LoVo (cell line): ENCODE data around the gene S100A8.
A peak's percentile ranks its signal among the peaks of the same experiment; 100 is the strongest.
"Not testable (repeated sequence)": the region's sequence is repeated elsewhere in the genome, so short reads cannot be mapped to it uniquely, and the experiment has no call there.

ENCODE experiments used
- DNase-seq: peaks from one replicate; pipeline ENCODE4 v3.0.0-alpha.2; 2016; ENCODE audit warnings: low spot score

Gene S100A8

DNA sequence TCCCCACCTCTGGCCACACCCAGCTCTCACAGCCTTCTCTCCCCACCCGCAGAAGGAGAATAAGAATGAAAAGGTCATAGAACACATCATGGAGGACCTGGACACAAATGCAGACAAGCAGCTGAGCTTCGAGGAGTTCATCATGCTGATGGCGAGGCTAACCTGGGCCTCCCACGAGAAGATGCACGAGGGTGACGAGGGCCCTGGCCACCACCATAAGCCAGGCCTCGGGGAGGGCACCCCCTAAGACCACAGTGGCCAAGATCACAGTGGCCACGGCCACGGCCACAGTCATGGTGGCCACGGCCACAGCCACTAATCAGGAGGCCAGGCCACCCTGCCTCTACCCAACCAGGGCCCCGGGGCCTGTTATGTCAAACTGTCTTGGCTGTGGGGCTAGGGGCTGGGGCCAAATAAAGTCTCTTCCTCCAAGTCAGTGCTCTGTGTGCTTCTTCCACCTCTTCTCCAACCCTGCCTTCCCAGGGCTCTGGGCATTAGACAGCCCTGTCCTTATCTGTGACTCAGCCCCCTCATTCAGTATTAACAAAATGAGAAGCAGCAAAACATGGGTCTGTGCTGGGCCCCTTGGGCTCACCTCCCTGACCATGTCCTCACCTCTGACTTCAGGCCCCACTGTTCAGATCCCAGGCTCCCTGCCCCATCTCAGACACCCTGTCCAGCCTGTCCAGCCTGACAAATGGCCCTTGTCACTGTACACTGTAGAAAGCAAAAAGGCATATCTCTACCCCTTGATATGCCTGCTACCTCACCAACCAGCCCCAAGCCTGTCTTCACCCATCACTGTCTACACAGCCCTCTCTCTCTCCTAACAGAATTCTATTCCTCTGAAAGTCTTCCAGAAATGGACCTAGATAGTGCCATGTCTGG, 30.0 kb downstream of the S100A8 start:
- no peak for DNase-seq

DNA sequence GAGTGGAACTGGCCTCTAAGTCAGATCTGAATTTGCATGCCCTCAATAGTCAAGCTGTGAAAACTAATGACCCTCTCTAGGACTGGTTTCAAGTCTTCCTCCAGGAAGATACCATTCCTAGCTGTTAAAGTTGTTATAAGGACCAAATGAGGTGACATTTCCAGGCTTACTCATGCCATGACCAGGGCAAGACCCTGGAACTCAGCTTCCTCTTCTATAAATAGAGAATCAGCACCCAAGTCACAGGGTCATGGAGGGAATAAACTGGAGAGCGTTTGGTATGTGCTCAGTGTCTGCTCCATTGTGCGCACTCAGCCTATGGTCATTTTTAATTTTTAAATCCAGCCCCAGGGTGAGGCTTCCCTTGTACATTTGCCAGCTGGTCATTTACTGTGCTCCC, 30.7 kb downstream of the S100A8 start:
- no peak for DNase-seq

DNA sequence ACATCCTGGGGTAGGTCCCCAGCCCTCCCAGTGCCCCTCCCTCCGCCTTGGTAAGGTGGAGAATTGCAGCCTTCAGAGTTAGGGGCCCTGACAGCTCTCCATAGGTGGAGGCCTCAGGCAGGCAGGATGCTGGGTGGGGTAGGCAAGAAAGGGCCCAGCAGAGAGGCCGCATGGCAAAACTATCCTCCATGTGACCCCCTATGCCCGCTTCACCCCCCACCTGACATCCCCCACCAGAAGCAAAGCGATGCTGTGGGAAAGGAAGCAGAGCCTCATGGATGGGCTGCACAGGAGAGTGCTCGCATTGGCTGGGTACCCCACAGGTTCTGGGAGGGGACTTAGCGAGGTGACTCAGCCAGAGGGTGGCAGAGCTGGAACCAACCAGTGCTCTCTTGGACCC, 31.6 kb downstream of the S100A8 start:
- no peak for DNase-seq

- no peak for DNase-seq
Observed at GRCh38 chr1:153358691-153358975, 32.2 kb downstream of the S100A8 start.

- no peak for DNase-seq
Observed at GRCh38 chr1:153357853-153358690, 32.8 kb downstream of the S100A8 start, which contains the start of gene S100A9. TSS of gene S100A9 (plus strand) at chr1:153357854. CDS start at chr1:153358284, 430 bp downstream.

- DNase-seq, result no peak
Observed at GRCh38 chr1:153357076-153357852, 33.6 kb downstream of the S100A8 start.

- no peak for DNase-seq
Observed at GRCh38 chr1:153356392-153357075, 34.3 kb downstream of the S100A8 start.

- peak; percentile 43 for DNase-seq
Observed at GRCh38 chr1:153355445-153356071, 35.3 kb downstream of the S100A8 start.

GRCh38 chr1:153354515-153355193, 36.2 kb downstream of the S100A8 start:
- no peak for DNase-seq

DNA sequence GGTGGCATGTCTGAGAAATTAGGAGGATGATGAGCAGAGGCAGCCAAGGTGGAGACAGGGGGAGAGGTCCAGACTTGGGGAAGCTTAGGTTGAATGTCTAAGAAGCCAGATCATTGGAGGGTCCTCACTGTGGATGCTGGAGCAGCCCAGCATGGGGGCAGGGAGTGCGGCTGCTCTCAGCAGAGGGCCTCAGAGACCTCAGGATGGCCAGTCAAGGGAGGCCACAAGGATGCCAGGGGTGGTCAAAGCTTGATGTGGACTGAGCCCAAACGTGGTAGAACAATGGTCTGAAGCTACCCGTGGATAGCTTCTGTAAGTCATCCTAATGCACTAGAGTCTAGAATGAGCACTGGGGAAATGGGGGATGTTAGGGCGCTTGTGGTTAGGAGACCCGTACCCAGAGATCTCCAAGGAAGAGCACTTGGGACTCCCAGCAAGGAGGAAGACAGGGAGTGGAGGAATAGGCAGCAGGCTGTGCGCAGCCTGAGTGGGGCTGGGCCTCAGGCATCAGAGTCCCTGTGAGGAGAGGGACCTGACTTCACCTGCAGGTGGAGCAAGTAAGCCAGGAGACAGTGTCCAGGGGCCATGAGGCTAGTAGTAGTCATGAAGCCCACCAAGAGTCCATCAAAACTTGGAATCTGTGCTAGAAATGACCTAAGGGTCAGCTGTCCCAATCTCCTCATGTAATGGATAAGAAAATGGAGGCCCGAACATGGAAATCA, 37.5 kb downstream of the S100A8 start:
- DNase-seq, result no peak

DNA sequence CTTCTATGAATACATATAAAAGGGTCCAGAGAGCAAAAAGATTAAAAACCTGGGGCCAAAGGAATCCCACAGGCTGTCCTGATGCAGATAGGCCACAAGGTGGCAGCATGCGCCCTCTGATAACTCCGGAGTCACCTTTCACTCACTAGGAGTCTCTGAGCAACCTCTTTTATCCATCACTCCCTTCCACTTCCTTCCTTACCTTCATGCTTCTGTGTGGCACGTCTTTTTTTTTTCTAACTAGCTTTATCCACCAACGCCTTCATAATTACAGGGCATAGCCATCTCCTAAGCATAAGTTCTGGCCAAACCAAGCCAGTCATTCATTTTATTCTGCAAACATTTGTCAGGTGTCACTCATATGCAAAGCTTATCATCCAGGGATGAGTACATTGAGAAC, 38.4 kb downstream of the S100A8 start:
- peak; percentile 70 for DNase-seq

DNA sequence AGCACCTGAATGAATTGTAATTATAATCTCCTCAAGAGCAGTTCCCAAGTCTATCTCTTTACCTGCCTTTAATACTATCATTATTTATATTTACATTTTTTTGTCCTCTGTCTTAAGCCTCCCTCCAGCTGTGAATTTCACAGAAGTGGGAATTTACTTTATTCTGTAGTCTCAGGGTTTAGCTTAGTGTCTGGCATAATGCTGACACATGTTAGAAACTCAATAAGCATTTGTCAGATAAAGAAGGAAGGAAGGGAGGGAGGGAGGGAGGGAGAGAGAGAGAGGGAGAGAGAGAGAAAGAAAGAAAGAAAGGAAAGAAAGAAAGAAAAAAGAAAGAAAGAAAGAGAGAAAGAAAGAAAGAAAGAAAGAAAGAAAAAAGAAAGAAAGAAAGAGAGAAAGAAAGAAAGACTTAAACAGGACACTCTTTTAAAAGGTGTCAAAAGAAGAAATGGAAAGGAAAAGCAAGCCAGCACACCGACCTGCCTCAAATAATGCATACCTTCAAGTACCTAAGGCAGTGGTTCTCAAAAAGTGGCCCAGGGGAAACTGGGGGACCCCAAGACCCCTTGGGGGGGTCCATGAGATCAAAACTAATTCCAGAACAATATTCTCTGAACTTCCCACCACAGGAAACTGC, 40.4 kb downstream of the S100A8 start:
- no peak for DNase-seq

DNA sequence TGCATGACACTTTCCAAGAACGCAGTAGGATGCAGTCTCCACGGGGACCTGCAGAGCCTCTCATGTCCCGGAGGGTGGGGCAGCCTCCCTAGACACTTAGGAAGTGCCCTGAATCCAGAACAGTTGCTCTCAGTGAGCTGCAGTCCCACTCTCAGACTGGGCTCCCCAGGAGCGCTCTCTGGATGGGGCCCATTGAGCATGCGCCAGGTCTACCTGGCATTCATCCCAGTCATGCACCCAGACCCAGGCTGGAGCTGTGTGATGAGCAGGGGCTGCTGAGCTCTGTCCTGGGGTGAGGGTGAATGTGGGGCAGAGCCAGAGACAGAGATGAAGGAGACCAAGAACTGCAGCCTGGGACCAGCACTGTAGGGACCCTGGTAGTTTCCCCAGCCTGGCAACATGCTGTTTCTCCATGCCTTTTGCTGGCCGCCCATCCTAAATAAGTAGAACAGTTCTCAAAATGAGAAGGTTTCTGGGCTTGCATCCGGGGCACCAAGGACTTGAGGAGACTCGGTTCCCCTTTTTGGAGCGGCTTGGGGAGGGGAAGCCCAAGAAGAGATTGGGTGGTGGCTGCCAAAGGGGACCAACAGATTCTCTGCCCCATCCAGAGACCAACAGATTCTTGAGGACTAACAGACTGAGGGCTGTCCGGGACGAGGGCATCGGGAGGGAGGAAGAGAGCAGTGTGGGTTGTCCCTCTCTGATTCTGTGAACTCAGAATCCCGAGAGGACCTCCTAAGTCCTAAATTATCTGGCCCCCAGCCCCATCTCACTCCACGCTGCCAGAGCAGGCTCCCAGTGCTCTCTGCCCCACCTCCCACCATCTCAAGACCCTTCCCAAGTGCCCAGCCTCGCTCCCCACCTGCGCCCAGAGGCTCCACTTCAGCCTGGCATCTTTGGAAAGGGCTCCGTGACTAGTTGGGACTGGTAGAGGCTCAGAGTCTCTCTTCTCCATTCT, 41.2 kb downstream of the S100A8 start:
- DNase-seq, result no peak

- DNase-seq, result no peak
Observed at GRCh38 chr1:153348511-153349362, 42.1 kb downstream of the S100A8 start, which contains the start of gene PGLYRP4. TSS of gene PGLYRP4 (minus strand) at chr1:153348841. CDS start at chr1:153347932, 909 bp downstream.

DNA sequence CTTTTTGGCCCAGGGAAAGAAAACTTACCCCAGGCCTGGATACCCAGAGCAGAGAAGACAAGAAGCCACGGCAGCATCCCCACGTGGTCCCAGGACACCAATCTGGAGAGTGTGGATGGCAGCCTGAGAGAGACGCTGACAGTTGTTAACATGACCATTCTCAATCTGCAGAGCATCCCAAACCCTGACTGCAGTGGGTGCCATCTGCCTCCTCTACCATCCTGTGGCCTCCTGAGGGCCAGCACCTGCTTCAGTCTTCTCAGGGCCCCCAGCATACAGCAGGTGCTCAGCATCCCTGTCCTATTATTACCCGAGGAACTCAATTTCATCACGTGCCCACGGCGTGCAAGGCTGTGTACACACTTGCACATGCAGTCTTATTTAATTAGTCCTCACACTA, 43.0 kb downstream of the S100A8 start:
- no peak for DNase-seq

GRCh38 chr1:153347049-153347448, 43.8 kb downstream of the S100A8 start:
- DNase-seq, result not testable (repeated sequence)

GRCh38 chr1:153346077-153346723, 44.7 kb downstream of the S100A8 start:
- no peak for DNase-seq
